Measurements from ENCODE around the gene ZFYVE28.

The ZFYVE28 gene

DNA sequence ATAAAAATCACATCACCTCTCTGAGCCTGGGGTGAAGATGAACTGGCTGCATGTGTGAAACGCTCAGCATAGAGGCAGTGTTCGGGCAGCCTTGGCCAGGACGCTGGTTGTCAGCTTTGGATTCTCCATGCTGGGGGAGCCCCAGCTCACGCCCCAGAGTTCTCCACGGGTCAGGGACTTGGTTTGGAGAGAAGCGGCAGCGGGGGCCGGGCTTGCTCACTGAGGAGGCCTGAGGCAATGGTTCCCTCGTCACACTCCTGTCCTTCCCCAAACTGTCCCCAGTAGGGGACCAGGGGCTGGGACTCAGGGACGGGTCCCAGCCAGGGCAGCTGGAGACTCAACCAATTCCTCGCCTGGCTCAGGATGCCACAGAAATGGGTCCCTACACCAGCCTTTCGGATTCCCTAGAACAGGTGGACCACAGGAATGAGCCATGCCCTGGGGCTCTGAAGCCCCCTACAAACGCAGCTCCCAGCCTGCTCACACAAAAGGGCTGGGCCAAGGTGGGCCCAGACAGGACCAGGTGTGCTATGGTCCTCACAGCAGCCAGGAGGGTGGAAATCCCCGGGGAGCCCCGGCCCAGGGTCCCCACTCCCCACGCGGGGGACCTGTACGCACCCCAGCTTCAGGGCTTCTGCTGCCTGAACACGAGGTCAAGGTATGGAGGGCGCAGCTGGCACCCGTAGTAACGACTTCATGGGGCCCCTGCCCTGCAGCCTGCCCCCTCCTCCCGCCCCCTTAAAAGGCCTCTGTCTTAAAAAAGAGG is 157.9 kb downstream of the ZFYVE28 start:
- DNase-seq (ENCODE audit: low read depth in 3 of 3), result no peak

- DNase-seq (ENCODE audit: low read depth in 3 of 3), result no peak
Measured at GRCh38 chr4:2259541-2260343, 158.7 kb downstream of the ZFYVE28 start.

- no peak for DNase-seq (ENCODE audit: low read depth in 3 of 3)
Measured at GRCh38 chr4:2259036-2259540, 159.4 kb downstream of the ZFYVE28 start.

DNA sequence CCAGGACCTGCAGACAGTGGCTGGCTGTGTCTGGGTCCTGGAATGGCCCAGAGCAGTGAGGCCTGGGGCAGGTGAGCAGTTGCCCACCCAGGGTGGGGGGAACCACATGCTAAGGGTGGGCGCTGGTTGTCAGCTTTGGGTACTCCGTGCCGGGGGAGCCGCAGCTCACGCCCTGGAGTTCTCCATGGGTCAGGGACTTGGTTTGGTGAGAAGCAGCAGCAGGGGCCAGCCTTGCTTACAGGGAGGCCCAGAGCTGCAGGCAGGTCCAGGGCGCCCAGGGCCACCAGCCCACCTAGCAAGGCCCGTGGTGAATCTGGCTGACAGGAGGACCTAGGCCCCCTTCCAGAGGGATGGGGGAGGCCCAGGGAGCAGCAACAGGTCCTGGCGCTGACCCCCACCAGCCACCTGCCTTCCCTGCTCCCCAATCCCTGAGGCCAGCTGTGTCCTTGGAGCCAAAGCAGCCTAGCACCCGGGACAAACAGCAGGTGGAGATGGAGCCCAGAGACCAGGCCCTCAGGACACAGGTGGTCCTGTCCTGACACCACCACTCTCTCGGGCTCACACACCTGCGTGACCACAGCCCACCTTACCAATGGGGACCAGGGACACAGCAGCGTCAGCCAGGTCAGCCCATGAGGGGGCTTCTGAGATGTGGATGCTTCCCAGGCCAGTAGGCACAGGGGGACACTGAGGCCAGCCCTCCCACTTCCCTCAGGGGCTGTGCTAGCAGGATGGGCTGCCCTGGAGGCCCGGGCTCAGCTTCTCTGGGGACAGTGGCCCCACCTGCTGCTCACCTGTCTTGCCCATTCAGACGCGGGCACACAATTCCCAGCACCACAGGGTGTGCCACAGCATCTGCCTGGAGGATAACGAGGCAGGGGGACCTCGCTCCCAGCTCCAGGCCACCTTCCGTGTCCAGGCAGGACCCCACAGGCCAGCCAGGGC is 160.1 kb downstream of the ZFYVE28 start:
- DNase-seq (ENCODE audit: low read depth in 3 of 3), result no peak

- DNase-seq (ENCODE audit: low read depth in 3 of 3), result no peak
Measured at GRCh38 chr4:2257361-2258081, 160.9 kb downstream of the ZFYVE28 start.

- no peak for DNase-seq (ENCODE audit: low read depth in 3 of 3)
Measured at GRCh38 chr4:2256781-2257191, 161.7 kb downstream of the ZFYVE28 start.

DNA sequence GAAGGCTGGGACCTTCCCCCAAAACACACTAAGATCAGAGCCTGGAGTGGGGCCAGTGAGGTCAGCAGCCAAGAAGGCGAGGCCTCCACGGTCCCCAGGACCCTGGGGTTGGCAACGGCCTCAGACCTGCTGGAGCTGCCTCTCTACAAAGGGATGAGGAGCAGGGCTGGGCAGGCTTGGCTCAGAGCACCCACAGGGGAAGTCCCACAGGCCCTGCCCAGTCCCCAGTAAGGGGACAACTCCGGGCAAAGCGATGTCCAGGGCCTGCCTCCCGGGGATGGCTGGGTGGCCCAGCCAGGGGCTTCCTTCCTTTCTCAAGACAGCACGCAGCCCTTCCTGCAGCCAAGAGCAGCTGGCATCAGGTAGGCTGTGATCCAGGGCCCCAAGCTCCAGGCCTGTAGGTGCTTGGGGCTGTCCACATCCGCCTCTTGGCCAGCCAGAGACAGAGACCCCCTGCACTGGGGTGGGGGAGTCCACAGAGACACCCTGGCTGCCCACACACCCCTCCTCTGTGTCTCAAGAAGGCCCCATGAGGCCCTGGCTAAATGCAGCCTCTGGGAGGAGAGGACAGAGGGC is 162.2 kb downstream of the ZFYVE28 start:
- no peak for DNase-seq (ENCODE audit: low read depth in 3 of 3)

GRCh38 chr4:2255501-2256155 is 162.8 kb downstream of the ZFYVE28 start:
- DNase-seq (ENCODE audit: low read depth in 3 of 3), result no peak

- no peak for DNase-seq (ENCODE audit: low read depth in 3 of 3)
Measured at GRCh38 chr4:2254665-2255500, 163.6 kb downstream of the ZFYVE28 start.

GRCh38 chr4:2253160-2254084 is 165.0 kb downstream of the ZFYVE28 start:
- no peak for DNase-seq (ENCODE audit: low read depth in 3 of 3)

GRCh38 chr4:2252530-2253091 is 165.8 kb downstream of the ZFYVE28 start:
- DNase-seq (ENCODE audit: low read depth in 3 of 3), result no peak

GRCh38 chr4:2251795-2252529 is 166.5 kb downstream of the ZFYVE28 start:
- no peak for DNase-seq (ENCODE audit: low read depth in 3 of 3)

- no peak for DNase-seq (ENCODE audit: low read depth in 3 of 3)
Measured at GRCh38 chr4:2251073-2251794, 167.2 kb downstream of the ZFYVE28 start.

DNA sequence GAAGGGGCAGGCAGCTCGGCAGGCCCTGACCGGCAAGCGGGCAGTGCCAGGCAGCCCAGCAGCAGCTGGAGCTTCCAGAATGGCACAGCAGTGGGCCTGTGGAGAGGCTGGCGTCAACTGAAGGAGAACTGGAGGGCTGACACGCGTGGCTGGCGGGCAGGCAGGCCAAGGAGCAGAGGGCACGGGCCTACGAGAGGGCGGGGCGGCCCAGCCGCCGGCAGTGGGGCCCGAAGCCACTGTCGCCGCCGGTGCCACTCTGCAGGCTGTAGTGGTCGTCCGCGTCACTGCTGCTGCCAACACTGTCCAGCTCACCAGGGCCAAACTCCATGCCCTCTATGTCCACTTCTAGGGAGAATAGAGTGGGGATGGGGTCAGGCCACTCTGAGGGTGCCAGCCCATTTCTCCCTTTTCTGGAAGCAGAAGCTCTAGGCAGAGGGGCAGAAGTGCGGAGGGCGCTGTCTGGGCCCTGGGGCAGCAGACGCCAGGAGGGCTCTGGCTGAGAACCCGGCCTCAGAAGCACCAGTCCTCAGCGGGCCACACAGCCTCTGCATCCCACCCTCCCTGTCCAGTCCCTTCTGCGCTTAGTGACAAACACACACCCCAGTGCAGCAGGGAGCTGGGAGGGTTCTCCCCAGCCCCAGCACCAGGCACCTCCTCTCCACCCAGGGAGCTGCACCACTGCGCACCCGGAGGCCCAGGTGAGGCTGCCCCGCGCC is 167.9 kb downstream of the ZFYVE28 start:
- DNase-seq (ENCODE audit: low read depth in 3 of 3), result no peak

- DNase-seq (ENCODE audit: low read depth in 3 of 3), result no peak
Measured at GRCh38 chr4:2249526-2250356, 168.7 kb downstream of the ZFYVE28 start.
